Measurements from ENCODE around the gene ASCC1.

ASCC1 gene

DNA sequence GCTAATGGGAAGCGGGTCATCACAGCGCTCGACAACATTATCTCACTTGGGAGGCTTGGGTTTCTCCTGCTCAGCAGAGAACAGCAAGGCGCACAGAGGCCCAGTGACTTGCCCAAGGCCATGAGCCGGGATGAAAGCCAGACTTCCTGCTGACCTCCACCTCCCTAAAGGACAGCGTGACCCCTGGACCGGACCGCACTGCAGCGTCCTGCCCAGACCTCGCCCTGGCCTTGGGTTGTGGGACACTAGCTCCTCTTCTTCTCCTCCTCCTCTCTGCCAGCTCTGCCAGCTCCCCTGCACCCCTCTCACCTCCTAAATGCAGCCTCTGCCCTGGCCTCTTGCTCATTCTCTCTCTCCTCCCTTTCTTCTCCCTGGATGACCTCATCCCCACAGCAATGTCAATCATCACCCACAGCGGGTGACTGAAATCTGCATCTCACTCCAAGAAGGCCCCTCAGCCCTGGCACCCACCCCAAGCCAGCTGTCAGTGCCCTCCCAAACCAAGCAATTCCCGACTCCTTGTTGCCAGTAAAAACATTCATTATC is 147.1 kb downstream of the ASCC1 start:
- H3K4me1 ChIP-seq (ENCODE audit: insufficient read depth, low read length) = peaks cover 9% of the 10 kb centered on the region; the same call in 1 of the 2 replicates
- no peaks in the 10 kb centered on the region for H3K36me3 ChIP-seq (ENCODE audit: insufficient read depth, low read length)
- H3K9ac ChIP-seq (ENCODE audit: low read depth, low read length) = no peak overlapping the region

DNA sequence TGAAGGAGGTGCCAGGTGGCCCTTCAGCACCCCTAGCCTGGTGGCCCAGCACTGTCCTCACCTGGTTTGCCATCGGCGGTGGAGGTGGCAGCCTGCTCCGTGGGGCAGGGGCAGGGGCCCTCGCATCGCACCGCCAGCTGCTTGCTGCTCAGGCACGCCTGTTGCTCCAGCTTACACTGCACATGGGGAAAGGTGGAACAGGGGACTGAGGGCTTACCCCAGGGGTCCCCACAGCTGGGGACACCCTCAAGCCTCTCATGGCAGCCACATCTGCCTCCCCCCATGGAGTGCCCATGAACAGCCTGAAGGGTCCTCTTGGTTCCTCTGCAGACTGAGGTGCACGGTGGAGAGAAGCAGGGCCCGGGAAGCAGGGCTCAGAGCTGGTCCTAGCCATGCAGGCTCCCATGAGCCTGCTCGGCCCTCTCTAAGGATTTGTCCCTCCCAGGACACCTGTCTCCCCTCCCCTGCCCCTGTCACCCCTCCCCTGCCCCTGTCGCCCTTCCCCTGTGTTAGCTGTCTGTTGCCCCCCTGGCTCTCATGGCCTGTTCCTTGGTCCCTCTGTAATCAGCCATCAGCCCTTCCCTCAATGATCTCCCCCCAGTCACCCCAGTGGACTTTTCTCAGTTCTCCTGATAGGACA is 147.8 kb downstream of the ASCC1 start:
- Histone ChIP-seq H3K9ac (ENCODE audit: low read depth, low read length) (no peak overlapping the region), H3K36me3 (ENCODE audit: insufficient read depth, low read length) (no peaks in the 10 kb centered on the region), H3K9me3 (ENCODE audit: control insufficient read depth, insufficient read depth, low read length) (no peaks in the 10 kb centered on the region), H3K4me1 (ENCODE audit: insufficient read depth, low read length) (peaks cover 9% of the 10 kb centered on the region; the same call in 1 of the 2 replicates)

More for the DNA sequence above, 147.1 kb downstream of the ASCC1 start:
- H3K9me3 ChIP-seq (ENCODE audit: control insufficient read depth, insufficient read depth, low read length) = no peaks in the 10 kb centered on the region

DNA sequence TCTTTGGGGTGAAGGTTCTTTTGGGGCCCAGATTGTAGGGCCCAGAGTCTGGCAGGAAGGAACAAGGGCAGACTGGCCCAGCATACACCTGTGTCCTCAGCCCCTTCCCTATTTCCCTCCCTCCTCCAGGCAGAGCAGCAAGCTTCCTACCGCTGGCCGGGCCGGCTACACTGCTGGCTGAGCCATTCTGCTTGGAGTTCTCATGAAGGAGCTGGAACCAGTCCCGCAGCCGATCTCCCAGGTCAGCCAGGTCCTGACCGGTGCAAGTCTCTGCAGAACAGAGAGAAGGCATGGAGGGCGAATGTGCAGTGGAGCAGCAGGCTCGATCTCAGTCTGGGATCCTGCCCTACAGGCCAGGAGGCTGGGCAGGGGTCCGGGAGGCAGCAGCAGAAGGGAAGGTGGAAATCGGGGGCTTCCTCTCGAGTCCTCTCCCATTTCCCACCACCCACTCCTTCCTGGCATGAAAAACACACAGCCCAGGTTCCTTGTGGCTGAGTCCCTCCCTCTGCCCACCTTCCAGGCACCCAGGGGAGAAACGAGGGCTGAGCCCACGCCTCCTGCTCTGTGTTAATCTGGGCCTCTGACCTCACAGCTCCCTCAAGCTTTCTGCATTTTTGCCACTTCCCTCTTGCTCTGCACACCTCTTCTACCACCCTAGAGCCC is 148.5 kb downstream of the ASCC1 start:
- H3K9me3 ChIP-seq (ENCODE audit: control insufficient read depth, insufficient read depth, low read length) = no peaks in the 10 kb centered on the region
- H3K9ac ChIP-seq (ENCODE audit: low read depth, low read length) = no peak overlapping the region
- H3K36me3 ChIP-seq (ENCODE audit: insufficient read depth, low read length) = no peaks in the 10 kb centered on the region
- H3K4me1 ChIP-seq (ENCODE audit: insufficient read depth, low read length) = peaks cover 9% of the 10 kb centered on the region; the same call in 1 of the 2 replicates

DNA sequence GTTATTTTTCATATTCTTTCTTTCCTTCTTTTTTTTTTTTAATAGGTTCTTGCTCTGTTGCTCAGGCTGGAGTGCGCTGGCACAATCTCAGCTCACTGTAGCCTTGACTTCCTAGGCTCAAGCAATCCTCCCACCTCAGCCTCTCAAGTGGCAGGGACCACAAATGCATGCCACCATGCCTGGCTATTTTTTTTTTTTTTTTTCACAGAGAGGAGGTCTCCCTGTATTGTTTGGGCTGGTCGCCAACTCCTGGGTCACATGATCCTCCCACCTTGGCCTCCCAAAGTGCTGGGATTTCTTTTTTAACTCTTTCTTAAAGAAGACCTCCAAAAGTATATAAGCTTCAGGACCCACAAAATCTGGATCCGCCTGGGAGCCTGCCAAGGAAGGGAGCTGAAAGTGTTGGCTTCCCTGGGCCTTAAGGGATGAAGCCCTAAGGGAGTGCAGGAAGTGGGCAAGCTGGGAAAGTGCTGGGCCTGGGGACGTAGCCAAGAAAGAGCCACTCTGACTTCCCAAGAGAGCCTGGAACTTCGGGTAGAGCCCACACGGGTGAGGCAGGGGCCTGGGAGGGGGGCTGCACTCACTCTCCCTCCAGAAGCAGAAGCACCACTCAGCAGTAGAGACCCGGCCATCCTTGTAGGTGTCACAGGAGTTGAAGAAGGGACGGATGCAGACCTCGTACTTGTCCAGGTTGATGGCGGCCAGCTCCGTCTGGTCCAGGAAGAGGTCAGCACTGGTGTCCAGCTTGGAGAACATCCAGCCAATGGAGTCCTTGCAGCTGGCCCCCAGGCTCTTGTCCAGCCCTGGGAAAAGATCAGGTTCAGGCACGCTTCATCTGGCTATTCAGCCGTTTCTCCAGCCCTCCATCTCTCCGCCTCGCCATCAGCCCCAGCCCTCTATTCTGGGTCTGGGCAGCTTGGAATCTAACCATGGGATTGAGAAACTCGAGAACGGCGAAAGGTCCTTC is 149.5 kb downstream of the ASCC1 start:
- H3K9ac ChIP-seq (ENCODE audit: low read depth, low read length) = no peak overlapping the region
- H3K9me3 ChIP-seq (ENCODE audit: control insufficient read depth, insufficient read depth, low read length) = no peaks in the 10 kb centered on the region
- peaks cover 9% of the 10 kb centered on the region; the same call in 1 of the 2 replicates for H3K4me1 ChIP-seq (ENCODE audit: insufficient read depth, low read length)
- no peaks in the 10 kb centered on the region for H3K36me3 ChIP-seq (ENCODE audit: insufficient read depth, low read length)

DNA sequence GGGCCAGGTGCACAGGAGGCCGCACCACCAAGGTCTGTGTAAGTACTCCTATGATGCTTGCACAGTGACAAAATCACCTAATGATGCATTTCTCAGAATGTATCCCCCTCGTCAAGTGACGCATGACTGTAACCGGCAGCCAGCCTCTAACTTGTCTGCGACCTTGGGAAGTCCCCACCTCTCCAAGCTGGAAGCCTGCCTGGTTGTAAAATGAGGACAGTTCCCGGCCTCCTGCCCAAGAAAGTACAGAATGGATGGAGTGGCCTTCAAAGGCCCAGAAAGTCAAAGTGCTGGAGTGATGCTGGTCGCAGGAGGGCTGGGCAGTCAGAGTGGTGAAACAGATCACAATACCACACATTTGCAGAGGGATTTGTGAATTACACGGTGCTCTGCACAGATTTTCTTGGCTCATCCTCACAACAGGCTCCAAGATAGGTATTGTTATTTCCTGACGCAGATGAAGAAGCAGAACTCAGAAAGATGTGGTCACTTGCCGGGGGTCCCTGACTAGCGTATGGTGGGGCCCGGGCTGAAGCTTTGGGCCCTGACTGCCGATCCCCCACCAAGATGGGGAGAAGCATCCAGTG is 150.5 kb downstream of the ASCC1 start:
- H3K4me1 ChIP-seq (ENCODE audit: insufficient read depth, low read length) = peaks cover 17% of the 10 kb centered on the region; the same call in 1 of the 2 replicates
- no peaks in the 10 kb centered on the region for H3K36me3 ChIP-seq (ENCODE audit: insufficient read depth, low read length)
- H3K9me3 ChIP-seq (ENCODE audit: control insufficient read depth, insufficient read depth, low read length) = no peaks in the 10 kb centered on the region
- H3K9ac ChIP-seq (ENCODE audit: low read depth, low read length) = no peak overlapping the region

DNA sequence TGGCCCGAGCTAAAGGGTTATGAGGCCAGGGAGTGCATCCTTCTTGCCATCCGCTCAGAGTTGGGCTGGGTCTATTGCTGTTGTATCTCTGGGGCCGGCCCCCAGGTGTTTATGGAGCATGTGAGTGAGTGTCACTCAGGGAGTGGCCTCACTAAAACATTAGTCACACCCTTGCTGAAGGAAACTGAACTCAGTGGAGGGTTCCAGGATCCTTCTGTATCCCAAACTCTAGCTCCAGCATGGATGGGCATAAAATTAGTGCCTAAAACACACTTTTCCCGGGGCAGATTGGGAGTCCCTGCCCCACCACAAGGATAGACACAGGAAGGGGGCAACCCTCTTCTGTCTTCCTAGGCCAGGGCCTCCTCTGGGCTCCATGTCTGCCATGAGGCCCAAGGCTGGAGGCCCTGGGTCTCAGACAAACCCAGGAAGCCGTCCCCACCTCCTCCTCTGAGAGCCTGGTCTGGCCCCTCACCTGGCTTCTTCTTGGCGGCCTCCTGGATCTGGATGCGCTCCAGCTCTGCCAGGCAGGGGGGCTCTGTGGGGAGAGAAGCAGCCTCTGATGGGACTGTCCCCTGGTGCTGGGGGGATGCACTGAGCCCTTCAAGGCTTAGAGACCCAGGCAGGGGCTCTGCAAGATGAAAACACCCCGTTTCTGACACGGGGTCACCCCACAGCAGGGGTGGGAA is 152.2 kb downstream of the ASCC1 start:
- no peak overlapping the region for H3K9ac ChIP-seq (ENCODE audit: low read depth, low read length)
- no peaks in the 10 kb centered on the region for H3K9me3 ChIP-seq (ENCODE audit: control insufficient read depth, insufficient read depth, low read length)
- peaks cover 13% of the 10 kb centered on the region; the same call in 1 of the 2 replicates for H3K4me1 ChIP-seq (ENCODE audit: insufficient read depth, low read length)
- no peaks in the 10 kb centered on the region for H3K36me3 ChIP-seq (ENCODE audit: insufficient read depth, low read length)

DNA sequence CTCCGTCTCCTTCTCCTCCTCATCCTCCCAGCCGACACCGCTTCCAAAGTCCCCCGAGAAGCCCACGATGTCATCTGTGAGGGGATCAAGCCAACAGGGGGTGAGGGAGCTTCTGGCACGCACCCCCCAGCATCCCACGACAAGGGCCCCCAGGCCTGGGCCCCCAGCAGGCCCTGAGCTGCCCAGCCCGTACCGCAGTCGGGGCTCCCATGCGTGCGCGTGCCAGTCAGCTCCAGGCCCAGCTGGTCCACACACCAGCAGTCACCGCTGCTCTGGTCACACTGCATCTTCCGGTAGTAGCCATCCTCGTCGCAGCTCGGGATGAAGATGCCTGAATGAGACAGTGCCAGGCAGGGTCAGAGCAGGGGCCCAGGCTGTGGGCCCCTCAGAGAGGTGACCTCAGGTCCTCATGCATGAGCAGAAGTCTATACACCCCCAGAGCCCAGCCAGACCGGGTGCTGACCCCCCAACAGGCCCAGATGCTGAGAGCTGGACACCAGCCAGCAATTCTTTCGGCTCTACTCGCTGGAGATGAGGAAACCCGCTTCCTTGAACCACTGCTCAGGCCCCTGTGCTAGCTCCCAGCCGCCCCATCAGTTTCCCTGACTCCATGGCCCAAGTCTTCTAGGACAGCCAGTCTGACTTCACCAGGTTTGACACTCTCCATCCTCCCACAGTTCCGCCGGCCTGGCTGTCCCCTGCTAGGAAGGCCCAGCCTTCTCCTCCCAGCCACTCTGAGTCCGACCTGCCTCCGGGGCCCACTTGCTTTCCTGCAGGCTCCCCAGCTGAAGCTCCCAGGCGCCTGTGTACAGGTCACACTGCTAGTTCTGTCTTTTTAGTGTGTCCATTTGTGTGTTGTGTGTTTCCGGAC is 153.0 kb downstream of the ASCC1 start:
- Histone ChIP-seq H3K4me1 (ENCODE audit: insufficient read depth, low read length) (peaks cover 9% of the 10 kb centered on the region; the same call in 1 of the 2 replicates), H3K9ac (ENCODE audit: low read depth, low read length) (no peak overlapping the region), H3K9me3 (ENCODE audit: control insufficient read depth, insufficient read depth, low read length) (no peaks in the 10 kb centered on the region), H3K36me3 (ENCODE audit: insufficient read depth, low read length) (no peaks in the 10 kb centered on the region)

DNA sequence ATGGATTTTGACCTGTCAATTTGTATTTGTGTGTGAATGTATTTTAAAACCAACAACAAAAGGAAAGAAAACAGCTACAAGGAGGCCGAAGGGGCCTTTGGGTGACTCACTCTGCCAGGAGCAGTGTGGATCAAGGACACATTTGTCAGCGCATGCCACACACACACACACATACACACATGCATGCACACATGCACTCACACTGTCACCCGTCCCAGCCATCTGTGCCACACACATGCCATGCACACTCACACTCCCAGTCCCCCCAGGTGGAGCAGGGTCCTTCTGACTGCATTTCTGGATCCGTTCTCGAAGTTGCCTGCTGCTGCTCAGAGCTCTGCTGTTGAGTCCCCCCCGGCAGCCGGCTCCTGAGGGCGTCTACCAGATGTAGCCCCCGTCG is 153.7 kb downstream of the ASCC1 start:
- Histone ChIP-seq H3K9ac (ENCODE audit: low read depth, low read length) (no peak overlapping the region), H3K36me3 (ENCODE audit: insufficient read depth, low read length) (no peaks in the 10 kb centered on the region), H3K4me1 (ENCODE audit: insufficient read depth, low read length) (peaks cover 9% of the 10 kb centered on the region; the same call in 1 of the 2 replicates), H3K9me3 (ENCODE audit: control insufficient read depth, insufficient read depth, low read length) (no peaks in the 10 kb centered on the region)

DNA sequence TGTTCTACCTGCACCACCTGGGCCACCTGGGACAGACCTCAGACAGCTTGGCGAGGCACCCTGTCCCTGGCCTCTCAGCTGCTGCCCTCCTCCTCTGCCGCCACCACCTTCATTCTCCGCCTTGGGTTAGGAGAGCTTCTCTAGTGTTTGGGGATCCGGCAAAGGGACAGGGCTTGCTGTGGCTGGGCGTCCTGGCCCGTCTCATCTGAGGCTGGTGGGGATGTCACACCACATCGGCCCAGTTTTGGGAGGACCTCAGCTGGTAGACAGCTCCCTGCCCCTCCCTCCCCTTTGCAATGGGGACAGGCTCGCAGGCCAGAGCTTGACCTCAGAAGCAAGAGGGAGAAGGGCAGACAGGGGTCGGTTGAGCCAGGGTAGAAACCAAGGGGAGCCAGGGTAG is 154.1 kb downstream of the ASCC1 start:
- peaks cover 9% of the 10 kb centered on the region; the same call in 1 of the 2 replicates for H3K4me1 ChIP-seq (ENCODE audit: insufficient read depth, low read length)
- no peaks in the 10 kb centered on the region for H3K36me3 ChIP-seq (ENCODE audit: insufficient read depth, low read length)
- no peak overlapping the region for H3K9ac ChIP-seq (ENCODE audit: low read depth, low read length)
- no peaks in the 10 kb centered on the region for H3K9me3 ChIP-seq (ENCODE audit: control insufficient read depth, insufficient read depth, low read length)

DNA sequence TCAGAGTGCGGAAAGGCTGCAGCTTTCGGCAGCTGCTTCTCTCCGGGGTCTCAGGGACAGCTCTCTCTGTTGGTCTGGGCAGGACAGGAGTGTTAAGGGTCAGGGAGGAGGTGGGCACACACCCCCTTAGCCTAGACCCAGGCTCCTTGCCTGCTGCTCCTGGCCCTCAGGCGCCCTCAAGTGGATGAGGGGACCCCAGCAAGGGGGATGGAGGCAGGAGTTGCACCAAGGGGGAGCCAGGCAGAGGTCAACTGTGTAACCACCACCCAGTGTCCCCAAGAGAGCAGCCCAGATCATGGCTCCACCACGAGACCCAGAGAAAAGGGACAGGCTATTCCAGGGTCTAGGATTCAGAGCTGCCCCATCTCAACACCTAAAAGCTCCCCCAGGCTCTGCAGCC is 154.6 kb downstream of the ASCC1 start:
- Histone ChIP-seq H3K36me3 (ENCODE audit: insufficient read depth, low read length) (no peaks in the 10 kb centered on the region), H3K9ac (ENCODE audit: low read depth, low read length) (no peak overlapping the region), H3K9me3 (ENCODE audit: control insufficient read depth, insufficient read depth, low read length) (no peaks in the 10 kb centered on the region), H3K4me1 (ENCODE audit: insufficient read depth, low read length) (peaks cover 9% of the 10 kb centered on the region; the same call in 1 of the 2 replicates)

DNA sequence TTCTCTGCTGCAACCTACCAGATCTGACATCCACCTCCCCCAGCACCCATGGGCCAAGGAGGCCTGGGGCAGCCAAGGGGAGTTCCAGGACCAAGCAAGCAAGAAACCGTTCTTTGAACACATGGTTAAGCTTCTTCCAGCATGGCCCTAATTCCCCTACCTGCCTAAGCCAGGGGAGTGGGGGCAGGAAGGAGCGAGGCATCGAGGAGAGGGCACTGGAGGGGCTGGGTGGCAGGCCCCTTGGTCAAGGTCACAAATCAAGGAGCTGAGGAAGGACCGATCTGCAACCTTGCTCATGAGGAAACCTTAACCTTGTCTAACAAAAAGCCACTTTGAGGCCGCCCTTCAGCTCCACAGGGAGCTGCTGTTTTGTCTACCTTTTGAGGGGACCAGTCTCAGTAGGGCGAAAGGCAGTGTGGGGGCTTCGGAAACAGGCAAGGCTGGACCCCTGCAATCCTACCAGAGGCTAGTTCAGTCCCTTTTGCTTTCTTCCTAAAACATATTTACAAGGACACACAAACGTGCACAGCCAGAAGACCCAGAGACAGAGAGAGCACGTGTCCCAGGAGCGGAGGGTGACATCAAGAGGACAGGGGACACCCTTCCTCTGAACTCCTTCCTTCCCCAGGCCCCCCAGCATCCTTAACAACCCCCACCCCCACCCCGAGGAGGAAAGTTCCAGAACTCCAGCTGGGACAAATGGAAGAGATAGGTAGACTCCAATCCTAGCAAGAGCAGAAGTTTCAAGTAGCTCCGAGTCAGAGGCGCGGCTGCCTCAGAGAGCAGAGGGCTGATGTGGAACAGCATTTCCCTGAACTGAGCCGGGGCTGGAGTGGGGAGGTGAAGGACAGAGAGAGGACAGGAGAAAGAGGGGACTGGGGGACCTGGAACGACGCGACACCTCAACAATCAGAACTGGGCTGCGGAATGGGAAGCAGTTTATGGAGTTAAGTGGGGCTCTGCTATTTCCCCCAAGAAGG is 155.9 kb downstream of the ASCC1 start:
- Histone ChIP-seq H3K36me3 (ENCODE audit: insufficient read depth, low read length) (no peaks in the 10 kb centered on the region), H3K9ac (ENCODE audit: low read depth, low read length) (no peak overlapping the region), H3K9me3 (ENCODE audit: control insufficient read depth, insufficient read depth, low read length) (no peaks in the 10 kb centered on the region), H3K4me1 (ENCODE audit: insufficient read depth, low read length) (peaks cover 9% of the 10 kb centered on the region; the same call in 1 of the 2 replicates)

All from ES-I3 (cell line).